22Rv1 (cell line): ENCODE data around the gene MTNR1A.

Source experiments
- CTCF ChIP-seq: fragments of 450-650 bp; IDR thresholded peaks from 2 replicates; pipeline ENCODE4 v1.5.1; 2017; ENCODE audit warnings: mild to moderate bottlenecking
- ZFX ChIP-seq: fragments of 450-650 bp; IDR thresholded peaks from 2 replicates; pipeline ENCODE4 v1.6.1; 2017; ENCODE audit warnings: antibody characterized with exemption, borderline replicate concordance

DNA sequence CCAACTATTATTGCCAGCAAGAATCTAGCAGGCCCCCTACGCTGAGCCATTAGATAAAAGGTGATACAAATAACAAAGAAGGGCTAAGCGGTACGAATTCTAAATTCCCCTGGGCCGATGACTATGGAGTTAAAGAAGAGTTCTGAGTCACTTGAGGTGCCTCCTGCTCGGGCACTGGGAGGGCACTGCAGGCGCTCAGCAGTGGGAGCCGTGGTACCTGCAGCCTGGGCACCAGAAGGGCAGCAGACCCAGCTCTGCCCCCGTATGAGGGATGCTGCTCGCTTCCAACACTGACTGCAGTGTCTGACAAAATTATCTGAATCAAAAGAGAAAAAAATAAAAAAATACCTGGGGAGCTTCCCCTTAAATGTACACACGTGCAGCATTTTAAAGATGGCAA lies 44.1 kb upstream of the MTNR1A start:
- TF ChIP-seq CTCF (no peak), ZFX (no peak)
